GM21529 (cell line): ENCODE measurements around the gene PSMC1.

Experiments
- ATAC-seq: cut with Tn5 transposase; IDR thresholded peaks from one replicate; pipeline ENCODE4 v1.9.1; 2021; ENCODE audit not compliant: unreplicated experiment

Gene PSMC1

DNA sequence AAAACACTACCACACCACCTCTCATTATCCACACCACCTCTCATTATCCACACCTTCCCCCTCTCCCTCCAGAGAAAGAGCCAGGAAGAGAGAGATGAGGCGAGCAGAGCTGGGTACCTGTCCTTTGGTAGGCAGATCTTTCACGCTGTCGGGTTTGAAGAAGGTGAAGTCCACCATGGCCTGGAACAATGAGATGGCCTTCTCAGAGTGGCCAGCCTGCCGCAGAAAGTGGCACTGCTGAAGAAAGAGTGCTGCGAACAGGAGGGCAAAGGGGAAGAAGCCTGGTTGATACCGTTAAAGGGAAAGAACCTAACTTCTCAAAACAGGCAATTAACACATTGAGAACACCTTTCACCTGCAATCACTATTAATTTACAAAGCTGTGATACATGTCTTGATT lies 44.8 kb downstream of the PSMC1 start:
- ATAC-seq: no peak

DNA sequence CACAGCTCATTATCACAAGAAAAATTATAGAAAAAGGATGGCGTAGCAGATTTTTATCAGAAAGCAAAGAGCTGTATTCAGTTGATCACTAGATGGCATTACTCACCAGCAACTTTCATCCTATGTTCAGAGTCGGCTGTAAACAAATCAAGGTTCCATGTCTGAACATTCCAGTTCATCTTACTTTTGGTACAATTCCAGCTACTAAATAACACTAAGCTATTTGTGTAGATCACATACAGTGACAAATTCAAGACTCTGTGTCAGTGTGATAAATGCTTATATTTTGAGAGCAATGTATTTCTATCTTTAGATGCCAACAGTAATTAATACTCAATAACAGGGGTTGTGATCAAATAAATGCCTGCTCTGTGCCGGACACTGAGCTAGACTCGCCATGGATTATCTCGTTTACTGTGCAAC lies 45.3 kb downstream of the PSMC1 start:
- no peak for ATAC-seq

DNA sequence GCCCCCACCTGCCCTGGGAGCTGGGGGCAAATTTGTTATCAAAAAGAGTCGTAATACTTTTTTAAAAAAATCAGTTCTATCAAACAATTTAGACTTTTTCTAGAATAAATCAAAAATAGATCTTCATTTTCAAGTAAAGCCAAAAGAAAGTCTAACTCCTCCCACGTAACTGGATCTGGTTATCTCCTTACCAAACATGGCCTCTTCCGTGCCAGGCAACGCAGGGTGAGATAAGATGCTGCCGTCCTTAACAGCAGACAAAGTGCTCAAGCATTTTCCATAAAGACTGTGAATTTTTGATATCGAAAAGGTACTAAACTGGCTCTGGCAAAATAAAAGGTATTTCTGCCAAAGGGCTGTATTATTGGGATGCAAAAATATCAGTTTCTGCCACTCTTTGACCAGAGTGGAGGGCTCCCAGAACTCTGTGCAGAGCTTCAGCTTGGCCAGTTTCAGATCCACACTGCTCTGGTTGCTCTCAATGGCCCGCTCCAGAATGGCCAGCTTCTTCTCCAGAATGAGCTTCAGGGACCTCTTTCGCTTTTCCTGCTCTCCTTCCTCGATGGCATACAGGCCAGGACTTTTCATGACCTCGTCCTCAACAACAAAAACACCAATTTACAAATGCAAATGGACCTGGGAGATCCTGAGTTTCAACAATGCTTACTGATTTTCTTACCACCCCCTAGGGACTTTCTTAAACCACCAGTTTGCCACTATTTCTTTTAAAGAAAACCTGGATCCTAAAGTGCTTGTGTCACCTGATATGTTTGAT lies 46.4 kb downstream of the PSMC1 start:
- ATAC-seq: no peak

DNA sequence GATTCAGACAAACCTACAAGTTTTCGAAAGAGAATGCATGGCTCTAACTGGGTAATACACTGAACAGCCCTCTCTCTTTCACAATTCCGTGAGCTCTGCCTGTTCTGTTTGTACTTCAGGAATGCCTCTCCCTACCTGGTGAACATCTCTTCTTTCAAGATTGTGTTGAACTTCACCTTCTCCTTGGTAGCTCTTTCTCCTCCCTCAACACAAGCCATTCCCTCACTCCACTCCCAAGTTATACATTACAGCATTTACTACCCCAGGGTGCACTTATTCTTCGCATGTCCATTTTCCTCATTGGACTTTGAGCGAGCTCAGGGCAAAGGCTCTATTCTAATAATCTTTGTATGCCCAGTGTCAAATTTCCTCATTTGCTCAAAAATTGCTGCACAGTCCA lies 47.1 kb downstream of the PSMC1 start:
- no peak for ATAC-seq

DNA sequence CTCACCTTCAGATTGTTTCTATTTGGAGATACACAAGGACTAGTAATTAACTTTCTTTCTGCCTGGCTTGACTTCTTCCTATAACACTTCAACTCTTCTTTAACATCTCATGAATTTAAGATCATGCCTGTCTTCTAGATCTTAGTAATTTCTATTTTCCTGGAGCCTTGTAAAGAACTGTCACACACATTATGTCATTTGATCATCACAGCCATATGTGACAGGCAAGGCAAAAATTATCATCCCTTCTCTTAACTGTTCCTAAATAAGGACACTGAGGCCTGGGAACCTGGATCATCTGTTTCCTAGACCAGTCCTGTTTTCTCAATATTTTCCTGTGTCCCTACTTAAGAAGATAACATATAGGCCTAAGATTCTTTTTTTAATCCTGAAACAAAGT lies 48.1 kb downstream of the PSMC1 start:
- ATAC-seq: no peak

DNA sequence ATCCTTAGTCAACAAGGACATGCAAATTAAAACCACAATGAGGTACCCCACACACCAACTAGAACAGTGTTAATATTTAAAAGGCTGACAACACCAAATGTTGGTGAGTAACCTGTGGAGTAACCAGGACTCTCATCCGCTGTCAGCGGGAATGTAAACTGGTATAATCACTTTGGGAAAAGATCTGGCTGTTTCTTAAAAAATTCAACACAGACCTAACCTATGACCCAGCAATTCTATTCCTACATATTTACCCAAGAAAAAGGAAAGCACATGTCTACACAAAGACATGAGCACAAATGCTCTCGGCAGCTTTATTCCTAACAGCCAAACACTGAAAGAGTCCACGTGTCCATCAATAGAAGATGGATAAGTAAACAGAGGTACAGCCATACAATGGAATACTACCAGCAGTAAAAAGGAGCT lies 48.8 kb downstream of the PSMC1 start:
- ATAC-seq: no peak

DNA sequence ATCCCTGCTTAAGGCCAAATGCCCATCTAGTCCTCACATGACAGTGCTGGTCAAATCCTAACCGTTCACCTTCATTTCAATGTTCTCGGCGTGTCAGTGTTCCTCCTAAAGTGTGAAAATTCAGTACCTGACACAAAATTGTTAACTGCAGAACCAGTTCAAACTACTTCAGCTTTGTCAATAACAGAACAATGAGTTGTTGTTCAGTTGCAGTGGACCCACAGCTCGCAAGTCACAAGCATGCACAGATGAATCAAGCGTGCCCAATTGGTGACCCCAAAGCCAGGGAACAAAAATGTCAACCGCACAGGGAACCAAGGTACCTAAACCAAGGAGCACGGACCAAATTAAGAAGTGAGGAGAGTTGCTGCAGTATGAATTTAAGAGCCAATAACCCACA lies 52.2 kb downstream of the PSMC1 start:
- no peak for ATAC-seq

DNA sequence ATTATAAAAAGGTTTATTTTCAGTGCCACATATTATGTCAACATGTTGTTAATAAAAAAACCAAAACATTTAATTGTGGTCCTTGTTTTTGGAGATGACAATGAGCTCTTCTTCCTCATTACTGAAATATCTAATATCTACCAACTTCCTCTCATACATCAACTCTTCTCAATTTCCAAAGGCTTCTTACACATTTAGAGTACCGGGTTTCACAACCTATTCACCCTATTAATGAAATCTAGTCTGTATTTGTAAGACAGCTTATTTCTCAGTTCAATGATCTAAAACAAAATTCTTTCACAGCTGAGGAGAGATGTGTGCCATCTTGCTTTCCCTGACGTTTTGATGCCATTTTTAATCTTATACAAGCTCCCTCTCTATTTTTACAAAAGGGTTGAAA lies 60.9 kb downstream of the PSMC1 start:
- no peak for ATAC-seq

DNA sequence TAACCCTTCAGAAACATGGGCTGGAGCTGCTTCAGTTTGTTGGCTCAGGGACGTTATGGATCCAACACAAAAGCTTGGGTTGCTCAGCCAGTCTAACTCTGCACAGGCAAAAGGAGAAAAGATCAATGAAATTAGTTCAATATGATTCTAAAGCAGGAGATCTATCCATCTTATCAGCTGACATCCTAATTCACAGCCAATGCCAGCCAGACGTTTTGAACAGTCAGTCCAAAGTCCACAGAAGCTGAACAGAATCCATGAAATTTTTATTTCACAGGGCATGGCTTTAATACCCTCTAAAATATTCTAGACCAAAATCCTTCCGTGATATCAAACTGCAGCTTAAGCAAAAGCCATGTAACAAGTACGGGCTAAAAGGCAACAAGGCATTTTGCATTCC lies 61.7 kb downstream of the PSMC1 start:
- ATAC-seq: no peak

DNA sequence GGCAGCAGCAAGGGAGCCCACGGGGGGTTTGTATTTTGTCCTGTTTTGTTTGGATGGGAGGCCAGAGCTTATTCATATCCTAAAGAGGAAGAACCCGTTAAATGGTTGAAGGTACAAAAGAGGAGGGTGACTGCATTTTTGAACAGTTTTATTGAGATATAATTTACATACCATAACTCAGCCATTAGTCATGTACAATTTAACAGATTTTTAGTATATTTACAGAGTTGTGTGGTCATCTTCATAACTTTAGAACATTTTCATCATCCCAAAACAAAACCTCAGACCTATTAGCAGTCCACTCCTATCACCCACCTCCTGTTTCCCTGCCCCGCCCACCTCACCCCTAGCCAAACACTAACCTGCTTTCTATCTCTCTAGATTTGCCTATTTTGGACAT lies 62.8 kb downstream of the PSMC1 start:
- ATAC-seq: no peak

DNA sequence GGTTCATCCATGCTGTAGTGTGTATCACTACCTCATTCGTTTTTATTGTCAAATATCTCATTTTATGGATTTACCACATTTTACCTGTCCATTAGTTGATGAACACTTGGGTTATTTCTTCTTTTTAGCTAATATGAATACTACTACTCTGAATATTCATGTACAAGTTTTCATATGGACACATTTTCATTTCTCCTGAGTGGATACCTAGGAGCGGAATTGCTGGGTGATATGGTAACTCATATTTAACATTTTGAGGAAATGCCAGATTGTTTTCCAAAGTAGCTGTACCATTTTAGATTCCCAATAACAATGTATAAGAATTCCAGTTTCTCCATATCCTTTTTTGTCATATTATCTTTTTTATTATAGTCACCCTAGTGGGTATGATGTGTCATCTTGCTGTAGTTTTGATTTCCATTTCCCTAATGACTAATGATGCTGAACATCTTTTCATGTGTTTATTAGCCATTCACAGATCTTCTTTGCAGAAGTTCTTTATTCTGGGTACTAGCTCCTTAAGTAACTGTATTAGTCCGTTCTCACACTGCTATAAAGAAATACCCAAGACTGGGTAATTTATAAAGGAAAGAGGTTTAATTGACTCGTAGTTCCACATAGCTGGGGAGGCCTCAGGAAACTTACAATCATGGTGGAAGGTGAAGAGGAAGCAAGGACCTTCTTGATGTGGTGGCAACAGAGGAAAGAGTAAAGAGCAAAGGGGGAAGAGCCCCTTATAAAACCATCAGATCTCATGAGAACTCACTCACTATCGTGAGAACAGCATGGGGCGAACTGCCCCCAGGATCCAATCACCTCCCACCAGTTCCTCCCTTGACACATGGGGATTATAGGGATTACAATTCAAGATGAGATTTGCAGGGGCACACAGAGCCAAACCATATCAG lies 63.5 kb downstream of the PSMC1 start:
- ATAC-seq: no peak

DNA sequence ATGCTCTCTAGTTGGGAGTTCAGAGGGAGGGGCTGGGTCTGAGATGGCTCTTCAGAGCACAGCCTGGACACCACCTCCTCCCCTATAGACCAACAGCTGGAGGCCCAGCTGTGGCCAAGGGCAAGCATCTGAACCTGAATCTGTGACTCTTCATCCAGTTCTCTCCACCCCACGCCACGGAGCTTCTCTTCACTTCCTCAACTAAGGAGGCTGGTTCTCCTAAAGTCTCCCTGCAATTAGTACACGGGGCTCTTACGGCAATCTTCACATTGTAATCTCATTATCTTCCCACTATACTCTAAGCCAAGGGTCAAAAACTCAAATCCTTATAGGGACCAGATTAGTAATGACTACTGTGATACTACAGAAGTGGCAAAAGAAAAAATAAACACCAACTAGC lies 65.5 kb downstream of the PSMC1 start:
- ATAC-seq: no peak
